Measurements from ENCODE around the gene ADA. TPM values are rescaled to one million over a fixed set of nuclear protein-coding genes. Genes with fewer than 3 reads are reported as not detected.

Gene ADA
- total and polyA plus RNA-seq, 9 of the 15 experiments (the other 6 are each of a cell fraction or from before 2014, with no cell fraction given): 2.4 to 26.1 (median 5.3) TPM

DNA sequence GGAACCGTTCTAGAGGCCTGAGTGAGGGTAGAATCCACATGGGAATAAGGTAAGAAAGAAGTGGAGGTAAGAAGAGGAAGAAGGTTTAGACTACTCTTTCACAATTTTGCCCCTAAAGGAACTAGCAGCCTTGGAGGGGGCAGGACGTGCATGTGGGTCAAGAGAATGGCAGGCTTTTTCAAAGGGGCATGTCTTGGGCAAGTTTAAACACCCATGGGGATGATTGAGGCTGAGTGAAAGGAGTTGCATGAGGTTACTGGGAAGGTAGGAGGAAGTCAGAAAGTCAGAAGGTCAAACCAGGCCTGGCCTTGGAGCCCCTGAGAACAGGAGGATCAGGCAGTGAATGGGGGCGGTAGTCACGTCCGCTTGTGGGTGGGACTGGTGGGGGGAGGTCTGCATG, 10.2 kb downstream of the ADA start:
- Histone ChIP-seq H3K79me2 (ENCODE audit: control insufficient read depth, insufficient read depth, low read length) (no peaks in the 10 kb centered on the region), H3K4me2 (ENCODE audit: insufficient read depth, low read length) (no peak overlapping the region), H3K4me1 (replicated peaks in 1 of 2; ENCODE audit: control insufficient read depth in 2 of 2, insufficient read depth in 2 of 2, low read length in 2 of 2) (peaks cover 12 to 16% of the 10 kb centered on the region in 2 experiments), H3K27ac (ENCODE audit: extremely low read depth, low read depth, low read length) (no peak overlapping the region), H3K9ac (ENCODE audit: insufficient read depth in 1 of 2, low read depth in 2 of 2, low read length in 2 of 2) (no peak overlapping the region), H3K9me1 (ENCODE audit: control insufficient read depth, insufficient read depth, low read length) (no peaks in the 10 kb centered on the region), H3K36me3 (ENCODE audit: control insufficient read depth, insufficient read depth, low read length) (no peaks in the 10 kb centered on the region), H3K4me3 (no peak overlapping the region), H4K20me1 (replicated peaks; ENCODE audit: control insufficient read depth, insufficient read depth, low read length) (no peaks in the 10 kb centered on the region; the same call in 1 of the 2 replicates), H3K9me3 (replicated peaks; ENCODE audit: control insufficient read depth, insufficient read depth, low read depth, low read length) (no peaks in the 10 kb centered on the region), H2AFZ (ENCODE audit: low read depth, low read length) (no peak overlapping the region), H3K27me3 (ENCODE audit: control insufficient read depth in 2 of 2, insufficient read depth in 2 of 2, low read length in 2 of 2) (no peaks in the 10 kb centered on the region)
- intact Hi-C loops (cut with micrococcal nuclease): no loop called here
- ATAC-seq (no peak), DNase-seq (ENCODE audit: extremely low read depth in 1 of 4, low spot score in 3 of 4) (no peak), FAIRE-seq (no peak)
- TF ChIP-seq E4F1 (CRISPR knock-in tag; IDR thresholded peaks at IDR 0.05; ENCODE audit: borderline replicate concordance): no peak
- no peak for TF ChIP-seq EHMT2 (IDR thresholded peaks at IDR 0.05)
- TF ChIP-seq, protein P1, sequence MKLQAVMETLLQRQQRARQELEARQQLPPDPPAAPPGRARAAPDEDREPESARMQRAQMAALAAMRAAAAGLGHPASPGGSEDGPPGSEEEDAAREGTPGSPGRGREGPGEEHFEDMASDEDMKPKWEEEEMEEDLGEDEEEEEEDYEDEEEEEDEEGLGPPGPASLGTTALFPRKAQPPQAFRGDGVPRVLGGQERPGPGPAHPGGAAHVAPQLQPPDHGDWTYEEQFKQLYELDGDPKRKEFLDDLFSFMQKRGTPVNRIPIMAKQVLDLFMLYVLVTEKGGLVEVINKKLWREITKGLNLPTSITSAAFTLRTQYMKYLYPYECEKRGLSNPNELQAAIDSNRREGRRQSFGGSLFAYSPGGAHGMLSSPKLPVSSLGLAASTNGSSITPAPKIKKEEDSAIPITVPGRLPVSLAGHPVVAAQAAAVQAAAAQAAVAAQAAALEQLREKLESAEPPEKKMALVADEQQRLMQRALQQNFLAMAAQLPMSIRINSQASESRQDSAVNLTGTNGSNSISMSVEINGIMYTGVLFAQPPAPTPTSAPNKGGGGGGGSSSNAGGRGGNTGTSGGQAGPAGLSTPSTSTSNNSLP (IDR thresholded peaks at IDR 0.05; ENCODE audit: borderline replicate concordance, low read depth, low read length): no peak
- TF ChIP-seq KAT7 (CRISPR knock-in tag; IDR thresholded peaks at IDR 0.05; ENCODE audit: borderline replicate concordance): no peak
- TF ChIP-seq HNRNPH1 (optimal IDR thresholded peaks at IDR 0.05; ENCODE audit: low read depth, low read length): no peak
- TF ChIP-seq ZNF507 (tag; conservative IDR thresholded peaks at IDR 0.05): no peak
- TF ChIP-seq NCOR1 (IDR thresholded peaks at IDR 0.05): no peak
- TF ChIP-seq, protein P2, sequence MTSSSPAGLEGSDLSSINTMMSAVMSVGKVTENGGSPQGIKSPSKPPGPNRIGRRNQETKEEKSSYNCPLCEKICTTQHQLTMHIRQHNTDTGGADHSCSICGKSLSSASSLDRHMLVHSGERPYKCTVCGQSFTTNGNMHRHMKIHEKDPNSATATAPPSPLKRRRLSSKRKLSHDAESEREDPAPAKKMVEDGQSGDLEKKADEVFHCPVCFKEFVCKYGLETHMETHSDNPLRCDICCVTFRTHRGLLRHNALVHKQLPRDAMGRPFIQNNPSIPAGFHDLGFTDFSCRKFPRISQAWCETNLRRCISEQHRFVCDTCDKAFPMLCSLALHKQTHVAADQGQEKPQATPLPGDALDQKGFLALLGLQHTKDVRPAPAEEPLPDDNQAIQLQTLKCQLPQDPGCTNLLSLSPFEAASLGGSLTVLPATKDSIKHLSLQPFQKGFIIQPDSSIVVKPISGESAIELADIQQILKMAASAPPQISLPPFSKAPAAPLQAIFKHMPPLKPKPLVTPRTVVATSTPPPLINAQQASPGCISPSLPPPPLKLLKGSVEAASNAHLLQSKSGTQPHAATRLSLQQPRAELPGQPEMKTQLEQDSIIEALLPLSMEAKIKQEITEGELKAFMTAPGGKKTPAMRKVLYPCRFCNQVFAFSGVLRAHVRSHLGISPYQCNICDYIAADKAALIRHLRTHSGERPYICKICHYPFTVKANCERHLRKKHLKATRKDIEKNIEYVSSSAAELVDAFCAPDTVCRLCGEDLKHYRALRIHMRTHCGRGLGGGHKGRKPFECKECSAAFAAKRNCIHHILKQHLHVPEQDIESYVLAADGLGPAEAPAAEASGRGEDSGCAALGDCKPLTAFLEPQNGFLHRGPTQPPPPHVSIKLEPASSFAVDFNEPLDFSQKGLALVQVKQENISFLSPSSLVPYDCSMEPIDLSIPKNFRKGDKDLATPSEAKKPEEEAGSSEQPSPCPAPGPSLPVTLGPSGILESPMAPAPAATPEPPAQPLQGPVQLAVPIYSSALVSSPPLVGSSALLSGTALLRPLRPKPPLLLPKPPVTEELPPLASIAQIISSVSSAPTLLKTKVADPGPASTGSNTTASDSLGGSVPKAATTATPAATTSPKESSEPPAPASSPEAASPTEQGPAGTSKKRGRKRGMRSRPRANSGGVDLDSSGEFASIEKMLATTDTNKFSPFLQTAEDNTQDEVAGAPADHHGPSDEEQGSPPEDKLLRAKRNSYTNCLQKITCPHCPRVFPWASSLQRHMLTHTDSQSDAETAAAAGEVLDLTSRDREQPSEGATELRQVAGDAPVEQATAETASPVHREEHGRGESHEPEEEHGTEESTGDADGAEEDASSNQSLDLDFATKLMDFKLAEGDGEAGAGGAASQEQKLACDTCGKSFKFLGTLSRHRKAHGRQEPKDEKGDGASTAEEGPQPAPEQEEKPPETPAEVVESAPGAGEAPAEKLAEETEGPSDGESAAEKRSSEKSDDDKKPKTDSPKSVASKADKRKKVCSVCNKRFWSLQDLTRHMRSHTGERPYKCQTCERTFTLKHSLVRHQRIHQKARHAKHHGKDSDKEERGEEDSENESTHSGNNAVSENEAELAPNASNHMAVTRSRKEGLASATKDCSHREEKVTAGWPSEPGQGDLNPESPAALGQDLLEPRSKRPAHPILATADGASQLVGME (CRISPR knock-in tag; IDR thresholded peaks at IDR 0.05): no peak
- no peak for TF ChIP-seq NR3C1 (CRISPR knock-in tag; IDR thresholded peaks at IDR 0.05)
- 68% methylated on average over 4 of the region's 5 CpGs for WGBS (ENCODE audit: insufficient coverage, low coverage, missing lambda C conversion rate)
- in situ Hi-C loops (cut with MboI): no loop called here
- BruUV-seq (replicated peaks): no TSS peak
- POLR2A ChIA-PET: no interaction called here
- CTCF ChIA-PET (ENCODE audit: low intra/inter-chr PET ratio): no interaction called here
